ENCODE data around the gene GUCY1A2. TPM values are rescaled to one million over a fixed set of nuclear protein-coding genes. Genes with fewer than 3 reads are reported as not detected.

The GUCY1A2 gene
- total RNA-seq, 2 experiments from 2014 or later, result not detected

GRCh38 chr11:106989078-106989455, 29.2 kb downstream of the GUCY1A2 start:
- no peak for ATAC-seq (ENCODE audit: poor library complexity)
- CTCF ChIA-PET, result no interaction called here
- Mint-ChIP-seq H3K27me3 (no peaks in the 10 kb centered on the region), H3K4me1 (ENCODE audit: low read depth) (no peaks in the 10 kb centered on the region), H3K27ac (no peak overlapping the region), H3K4me3 (no peak overlapping the region), H3K36me3 (ENCODE audit: low read depth) (no peaks in the 10 kb centered on the region), H3K9me3 (no peaks in the 10 kb centered on the region)
- Histone ChIP-seq H3K9me3 (ENCODE audit: control insufficient read depth in 1 of 2, insufficient read depth in 1 of 2, low read length in 2 of 2) (peaks cover 0 to 4% of the 10 kb centered on the region in 2 experiments), H3K4me1 (ENCODE audit: insufficient read depth, low read length) (no peaks in the 10 kb centered on the region), H3K27ac (ENCODE audit: low read depth in 1 of 2, low read length in 2 of 2) (no peak overlapping the region), H3K36me3 (ENCODE audit: insufficient read depth, low read length) (no peaks in the 10 kb centered on the region), H3K4me3 (ENCODE audit: low read length) (no peak overlapping the region), H3K27me3 (ENCODE audit: control insufficient read depth in 1 of 2, insufficient read depth in 2 of 2, low read length in 2 of 2) (no peaks in the 10 kb centered on the region)
- POLR2A ChIA-PET, result no interaction called here
- no peak for DNase-seq
- intact Hi-C loops (cut with DNase I, micrococcal nuclease), result no loop called here
- no peak for TF ChIP-seq CTCF (IDR thresholded peaks at IDR 0.05)

DNA sequence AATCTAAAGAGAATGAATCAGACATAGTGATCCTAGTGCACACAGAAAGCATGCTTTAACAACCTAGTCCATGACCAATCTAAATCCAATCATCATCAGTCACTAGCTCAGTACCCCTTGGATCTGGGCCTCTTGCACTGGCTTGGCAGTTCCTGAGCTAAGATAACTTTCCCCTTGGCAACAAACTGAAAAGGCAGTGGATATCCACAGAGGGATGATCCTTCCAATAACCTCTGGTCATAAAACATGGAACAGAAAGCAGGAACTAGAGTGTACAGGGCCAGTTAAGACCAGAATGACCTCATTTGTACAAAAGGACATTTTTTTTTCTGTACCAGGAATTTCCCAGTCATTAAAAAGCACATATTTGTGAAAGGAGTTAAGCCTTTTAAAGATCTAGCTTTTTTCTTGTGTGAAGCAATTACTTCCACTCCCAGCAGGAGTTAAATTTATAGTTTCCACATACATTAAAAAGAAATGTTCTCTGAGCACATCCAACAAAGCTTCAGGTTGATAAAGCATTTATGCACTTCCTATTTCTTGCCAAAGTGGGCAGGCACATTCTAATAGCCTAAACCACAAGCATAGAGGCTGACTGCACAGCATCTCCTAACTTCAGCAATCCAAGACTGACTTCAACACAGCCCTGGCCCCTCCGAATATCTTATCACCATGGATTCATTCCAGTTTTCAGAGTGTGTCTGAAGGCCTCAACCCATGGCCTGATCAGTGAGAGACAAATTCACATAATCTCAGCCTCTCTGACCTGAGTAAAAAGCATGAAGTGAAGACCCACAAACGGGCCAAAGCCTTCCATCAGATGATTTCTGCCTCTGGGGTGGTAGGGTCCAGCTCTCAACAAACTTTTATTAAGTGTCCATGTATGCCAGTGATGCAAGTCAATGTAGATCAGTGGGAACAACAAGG, 29.9 kb downstream of the GUCY1A2 start:
- no peaks in the 10 kb centered on the region for H3K27me3 Mint-ChIP-seq
- H3K4me3 ChIP-seq (ENCODE audit: low read length), result no peak overlapping the region
- TF ChIP-seq CTCF (IDR thresholded peaks at IDR 0.05), result no peak
- no peaks in the 10 kb centered on the region for H3K27me3 ChIP-seq (ENCODE audit: control insufficient read depth in 1 of 2, insufficient read depth in 2 of 2, low read length in 2 of 2)
- no peaks in the 10 kb centered on the region for H3K4me1 Mint-ChIP-seq (ENCODE audit: low read depth)
- DNase-seq, result no peak
- intact Hi-C loops (cut with DNase I, micrococcal nuclease), result no loop called here
- H3K9me3 Mint-ChIP-seq, result no peaks in the 10 kb centered on the region
- no peak overlapping the region for H3K27ac Mint-ChIP-seq
- no peaks in the 10 kb centered on the region for H3K4me1 ChIP-seq (ENCODE audit: insufficient read depth, low read length)
- ATAC-seq (ENCODE audit: poor library complexity), result no peak
- H3K4me3 Mint-ChIP-seq, result no peak overlapping the region
- no peaks in the 10 kb centered on the region for H3K36me3 Mint-ChIP-seq (ENCODE audit: low read depth)
- ChIA-PET POLR2A (no interaction called here), CTCF (interaction anchor here (1.4 kb wide), 1 partner anchor 9 kb away, joined by 3 read pairs; no protein-coding TSS in a partner anchor)
- peaks cover 0 to 4% of the 10 kb centered on the region in 2 experiments for H3K9me3 ChIP-seq (ENCODE audit: control insufficient read depth in 1 of 2, insufficient read depth in 1 of 2, low read length in 2 of 2)
- no peak overlapping the region for H3K27ac ChIP-seq (ENCODE audit: low read depth in 1 of 2, low read length in 2 of 2)
- H3K36me3 ChIP-seq (ENCODE audit: insufficient read depth, low read length), result no peaks in the 10 kb centered on the region

GRCh38 chr11:106986673-106987072, 31.6 kb downstream of the GUCY1A2 start:
- Histone ChIP-seq H3K4me3 (ENCODE audit: low read length) (no peak overlapping the region), H3K9me3 (ENCODE audit: control insufficient read depth in 1 of 2, insufficient read depth in 1 of 2, low read length in 2 of 2) (peaks cover 0 to 4% of the 10 kb centered on the region in 2 experiments), H3K4me1 (ENCODE audit: insufficient read depth, low read length) (no peaks in the 10 kb centered on the region), H3K36me3 (ENCODE audit: insufficient read depth, low read length) (no peaks in the 10 kb centered on the region), H3K27me3 (ENCODE audit: control insufficient read depth in 1 of 2, insufficient read depth in 2 of 2, low read length in 2 of 2) (no peaks in the 10 kb centered on the region), H3K27ac (ENCODE audit: low read depth in 1 of 2, low read length in 2 of 2) (no peak overlapping the region)
- intact Hi-C loops (cut with DNase I, micrococcal nuclease), result no loop called here
- Mint-ChIP-seq H3K4me3 (no peak overlapping the region), H3K9me3 (no peaks in the 10 kb centered on the region), H3K27ac (no peak overlapping the region), H3K4me1 (ENCODE audit: low read depth) (no peaks in the 10 kb centered on the region), H3K36me3 (ENCODE audit: low read depth) (no peaks in the 10 kb centered on the region), H3K27me3 (no peaks in the 10 kb centered on the region)
- POLR2A ChIA-PET, result no interaction called here
- CTCF ChIA-PET, result no interaction called here
- TF ChIP-seq CTCF (IDR thresholded peaks at IDR 0.05), result no peak
- DNase-seq (no peak), ATAC-seq (ENCODE audit: poor library complexity) (no peak)
